ENCODE measurements around the gene SMAP1.

The SMAP1 gene

GRCh38 chr6:70886071-70886470 is 218.4 kb downstream of the SMAP1 start:
- peaks cover 6% of the 10 kb centered on the region for H3K4me1 ChIP-seq (ENCODE audit: control insufficient read depth, insufficient read depth, low read length)
- H3K4me3 ChIP-seq (ENCODE audit: low read length) = no peak overlapping the region
- no peak overlapping the region for H3K9ac ChIP-seq (ENCODE audit: low read length)
- no peaks in the 10 kb centered on the region for H3K36me3 ChIP-seq (ENCODE audit: control insufficient read depth, insufficient read depth, low read length)
- no peaks in the 10 kb centered on the region for H3K27me3 ChIP-seq (ENCODE audit: control insufficient read depth, insufficient read depth, low read length)
- no peaks in the 10 kb centered on the region for H3K9me3 ChIP-seq (ENCODE audit: control insufficient read depth, low read length)

DNA sequence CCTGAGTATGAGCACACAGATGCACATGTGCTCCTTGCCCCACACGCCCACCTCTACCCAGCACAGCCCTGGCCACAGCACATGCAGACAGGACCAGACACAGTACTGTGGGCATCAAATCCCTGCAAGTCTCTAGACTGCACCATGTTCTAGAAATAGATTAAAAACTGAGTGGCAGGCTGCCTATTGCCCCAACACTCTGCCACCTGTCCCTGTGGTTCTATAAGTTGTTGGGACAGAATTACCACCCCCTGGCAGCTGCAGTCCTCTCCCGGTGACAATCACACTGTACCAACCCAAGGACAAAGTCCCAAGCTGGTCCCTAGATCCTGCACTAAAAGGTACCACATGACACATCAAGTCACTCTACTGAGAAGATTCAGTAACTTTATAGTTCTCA is 219.0 kb downstream of the SMAP1 start:
- H3K9ac ChIP-seq (ENCODE audit: low read length) = no peak overlapping the region
- H3K4me1 ChIP-seq (ENCODE audit: control insufficient read depth, insufficient read depth, low read length) = peaks cover 6% of the 10 kb centered on the region
- no peaks in the 10 kb centered on the region for H3K9me3 ChIP-seq (ENCODE audit: control insufficient read depth, low read length)
- H3K36me3 ChIP-seq (ENCODE audit: control insufficient read depth, insufficient read depth, low read length) = no peaks in the 10 kb centered on the region
- H3K27me3 ChIP-seq (ENCODE audit: control insufficient read depth, insufficient read depth, low read length) = no peaks in the 10 kb centered on the region
- H3K4me3 ChIP-seq (ENCODE audit: low read length) = no peak overlapping the region

DNA sequence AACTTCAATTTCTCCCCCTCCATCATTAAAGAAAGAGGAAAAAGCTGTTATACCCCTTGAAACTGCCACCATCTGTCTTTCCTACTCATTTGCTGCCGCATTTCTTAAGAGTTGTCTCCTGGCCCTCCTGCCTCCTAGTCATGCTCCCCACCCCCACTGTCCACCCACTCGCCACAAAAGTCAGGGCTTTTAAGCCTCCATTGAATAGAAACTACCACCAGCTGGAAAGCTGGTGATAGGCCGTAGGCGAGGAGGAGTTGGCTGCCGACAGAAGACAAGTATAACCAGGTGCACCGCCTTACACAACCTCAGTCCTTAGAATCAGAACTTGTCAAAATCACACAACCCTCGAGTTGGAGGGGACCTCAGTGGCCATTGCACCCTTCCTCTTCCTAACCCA is 221.6 kb downstream of the SMAP1 start:
- Histone ChIP-seq H3K27me3 (ENCODE audit: control insufficient read depth, insufficient read depth, low read length) (no peaks in the 10 kb centered on the region), H3K4me1 (ENCODE audit: control insufficient read depth, insufficient read depth, low read length) (peaks cover 3% of the 10 kb centered on the region), H3K9me3 (ENCODE audit: control insufficient read depth, low read length) (no peaks in the 10 kb centered on the region), H3K4me3 (ENCODE audit: low read length) (no peak overlapping the region), H3K36me3 (ENCODE audit: control insufficient read depth, insufficient read depth, low read length) (no peaks in the 10 kb centered on the region), H3K9ac (ENCODE audit: low read length) (no peak overlapping the region)

DNA sequence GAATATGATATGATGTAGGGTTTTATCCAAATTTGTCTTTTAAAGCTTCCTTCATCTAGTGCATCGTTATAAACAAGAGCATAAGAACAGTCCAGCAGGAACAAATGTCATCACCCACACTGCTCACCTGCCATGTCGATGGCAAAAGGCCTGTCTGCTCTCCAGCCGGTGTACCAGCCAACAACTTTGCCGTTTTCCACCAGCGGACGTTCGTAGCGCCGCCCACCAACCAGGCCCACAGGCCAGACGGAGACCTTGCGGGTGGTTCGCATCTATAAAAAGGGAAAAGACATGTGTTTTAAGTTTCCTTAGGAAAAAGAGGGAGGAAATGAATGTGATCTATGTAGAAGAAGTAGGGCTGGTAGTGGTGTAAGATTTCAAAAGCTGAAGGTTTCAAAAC is 226.3 kb downstream of the SMAP1 start:
- no peak overlapping the region for H3K9ac ChIP-seq (ENCODE audit: low read length)
- no peaks in the 10 kb centered on the region for H3K27me3 ChIP-seq (ENCODE audit: control insufficient read depth, insufficient read depth, low read length)
- no peaks in the 10 kb centered on the region for H3K36me3 ChIP-seq (ENCODE audit: control insufficient read depth, insufficient read depth, low read length)
- H3K4me3 ChIP-seq (ENCODE audit: low read length) = no peak overlapping the region
- H3K4me1 ChIP-seq (ENCODE audit: control insufficient read depth, insufficient read depth, low read length) = no peaks in the 10 kb centered on the region
- H3K9me3 ChIP-seq (ENCODE audit: control insufficient read depth, low read length) = no peaks in the 10 kb centered on the region

DNA sequence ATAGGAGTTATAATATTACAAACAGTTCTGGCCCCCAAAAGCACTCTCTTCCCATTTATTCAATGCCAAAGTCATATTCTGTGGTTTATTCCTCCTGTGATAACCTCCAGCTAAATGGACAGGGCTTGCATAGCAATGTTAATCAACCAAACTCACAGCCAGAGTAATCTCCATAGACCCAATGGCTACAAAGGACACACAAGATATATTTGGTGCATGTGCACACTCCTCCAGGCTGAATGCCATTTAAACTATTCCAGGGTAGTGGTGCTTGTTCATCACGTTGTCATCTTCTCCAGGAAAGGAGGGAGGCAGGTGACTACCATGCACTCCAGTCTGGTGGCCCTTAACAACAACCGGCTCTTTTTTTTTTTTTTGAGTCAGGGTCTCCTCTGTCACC is 232.4 kb downstream of the SMAP1 start:
- H3K27me3 ChIP-seq (ENCODE audit: control insufficient read depth, insufficient read depth, low read length) = no peaks in the 10 kb centered on the region
- H3K4me3 ChIP-seq (ENCODE audit: low read length) = no peak overlapping the region
- H3K36me3 ChIP-seq (ENCODE audit: control insufficient read depth, insufficient read depth, low read length) = no peaks in the 10 kb centered on the region
- no peak overlapping the region for H3K9ac ChIP-seq (ENCODE audit: low read length)
- H3K4me1 ChIP-seq (ENCODE audit: control insufficient read depth, insufficient read depth, low read length) = no peaks in the 10 kb centered on the region
- no peaks in the 10 kb centered on the region for H3K9me3 ChIP-seq (ENCODE audit: control insufficient read depth, low read length)

GRCh38 chr6:70901324-70901723 is 233.6 kb downstream of the SMAP1 start:
- Histone ChIP-seq H3K27me3 (ENCODE audit: control insufficient read depth, insufficient read depth, low read length) (no peaks in the 10 kb centered on the region), H3K9ac (ENCODE audit: low read length) (no peak overlapping the region), H3K4me1 (ENCODE audit: control insufficient read depth, insufficient read depth, low read length) (no peaks in the 10 kb centered on the region), H3K9me3 (ENCODE audit: control insufficient read depth, low read length) (no peaks in the 10 kb centered on the region), H3K36me3 (ENCODE audit: control insufficient read depth, insufficient read depth, low read length) (no peaks in the 10 kb centered on the region), H3K4me3 (ENCODE audit: low read length) (no peak overlapping the region)

- H3K36me3 ChIP-seq (ENCODE audit: control insufficient read depth, insufficient read depth, low read length) = no peaks in the 10 kb centered on the region
- no peaks in the 10 kb centered on the region for H3K4me1 ChIP-seq (ENCODE audit: control insufficient read depth, insufficient read depth, low read length)
- H3K27me3 ChIP-seq (ENCODE audit: control insufficient read depth, insufficient read depth, low read length) = no peaks in the 10 kb centered on the region
- H3K4me3 ChIP-seq (ENCODE audit: low read length) = no peak overlapping the region
- no peaks in the 10 kb centered on the region for H3K9me3 ChIP-seq (ENCODE audit: control insufficient read depth, low read length)
- no peak overlapping the region for H3K9ac ChIP-seq (ENCODE audit: low read length)
Measured at GRCh38 chr6:70903665-70904452, 236.2 kb downstream of the SMAP1 start.

- Histone ChIP-seq H3K27me3 (ENCODE audit: control insufficient read depth, insufficient read depth, low read length) (no peaks in the 10 kb centered on the region), H3K36me3 (ENCODE audit: control insufficient read depth, insufficient read depth, low read length) (no peaks in the 10 kb centered on the region), H3K4me1 (ENCODE audit: control insufficient read depth, insufficient read depth, low read length) (no peaks in the 10 kb centered on the region), H3K9me3 (ENCODE audit: control insufficient read depth, low read length) (no peaks in the 10 kb centered on the region), H3K4me3 (ENCODE audit: low read length) (no peak overlapping the region), H3K9ac (ENCODE audit: low read length) (no peak overlapping the region)
Measured at GRCh38 chr6:70905742-70906141, 238.1 kb downstream of the SMAP1 start.
